Gastrocnemius medialis (tissue), 4 donors: Measurements from ENCODE around the gene CNGA1.

Source experiments
- POLR2A ChIP-seq, 2 donors: fragments of 450-650 bp; IDR thresholded peaks; one replicate each; pipeline ENCODE4 v1.6.1; 2017; ENCODE audit warnings: antibody characterized with exemption in 2 of 2, mild to moderate bottlenecking in 2 of 2, moderate library complexity in 2 of 2
- TF ChIP-seq, protein P1 (sequence below), 5 experiments: fragments of 450-650 bp in 3 of 5; fragments of 200-600 bp in 2 of 5; sonication (generic) in 2 of 5; IDR thresholded peaks in 4 of 5; conservative IDR thresholded peaks in 1 of 5; 1 replicate in 4 of 5; 2 replicates in 1 of 5; pipeline ENCODE4 v1.5.1; 2016 to 2019; ENCODE audit warnings: antibody characterized with exemption in 5 of 5, mild to moderate bottlenecking in 3 of 5, moderate library complexity in 3 of 5

DNA sequence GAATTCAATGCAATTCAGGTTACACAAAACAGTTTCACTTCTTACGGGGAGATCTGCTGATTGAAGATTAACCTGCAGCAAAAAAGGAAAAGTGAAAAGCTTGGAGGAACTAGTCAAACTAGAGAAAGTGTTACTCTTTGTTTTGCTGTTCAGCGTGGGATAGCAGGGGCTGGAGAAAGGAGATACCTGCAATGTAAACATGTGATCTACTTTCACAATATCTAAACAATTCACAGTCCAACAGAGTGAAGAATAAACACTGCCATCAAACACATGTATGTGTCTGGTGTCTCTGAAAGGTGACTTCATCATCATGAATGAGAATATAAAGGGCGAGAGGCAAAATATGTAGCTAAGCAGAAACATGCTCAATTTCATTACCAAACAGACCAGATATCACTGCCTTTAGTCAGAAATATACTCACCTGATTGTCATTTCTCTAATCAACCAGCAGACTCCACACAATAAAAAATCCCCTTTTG is 26.5 kb upstream of the CNGA1 start:
- TF ChIP-seq, protein P1, sequence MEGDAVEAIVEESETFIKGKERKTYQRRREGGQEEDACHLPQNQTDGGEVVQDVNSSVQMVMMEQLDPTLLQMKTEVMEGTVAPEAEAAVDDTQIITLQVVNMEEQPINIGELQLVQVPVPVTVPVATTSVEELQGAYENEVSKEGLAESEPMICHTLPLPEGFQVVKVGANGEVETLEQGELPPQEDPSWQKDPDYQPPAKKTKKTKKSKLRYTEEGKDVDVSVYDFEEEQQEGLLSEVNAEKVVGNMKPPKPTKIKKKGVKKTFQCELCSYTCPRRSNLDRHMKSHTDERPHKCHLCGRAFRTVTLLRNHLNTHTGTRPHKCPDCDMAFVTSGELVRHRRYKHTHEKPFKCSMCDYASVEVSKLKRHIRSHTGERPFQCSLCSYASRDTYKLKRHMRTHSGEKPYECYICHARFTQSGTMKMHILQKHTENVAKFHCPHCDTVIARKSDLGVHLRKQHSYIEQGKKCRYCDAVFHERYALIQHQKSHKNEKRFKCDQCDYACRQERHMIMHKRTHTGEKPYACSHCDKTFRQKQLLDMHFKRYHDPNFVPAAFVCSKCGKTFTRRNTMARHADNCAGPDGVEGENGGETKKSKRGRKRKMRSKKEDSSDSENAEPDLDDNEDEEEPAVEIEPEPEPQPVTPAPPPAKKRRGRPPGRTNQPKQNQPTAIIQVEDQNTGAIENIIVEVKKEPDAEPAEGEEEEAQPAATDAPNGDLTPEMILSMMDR (IDR thresholded peaks at IDR 0.05 in 4 of 5, conservative IDR thresholded peaks at IDR 0.05 in 1 of 5) = no peak
- TF ChIP-seq POLR2A (IDR thresholded peaks at IDR 0.05) = no peak
